ENCODE data around the gene PLXNC1. TPM values are rescaled to one million over a fixed set of nuclear protein-coding genes. Genes with fewer than 3 reads are reported as not detected.

Gene PLXNC1
- polyA plus RNA-seq, 1 experiment: 2.2 TPM

- CTCF ChIA-PET: interaction anchor here (0.6 to 0.9 kb wide), 2 partner anchors 9 to 16 kb away, joined by 3 read pairs; no protein-coding TSS in a partner anchor
- Histone ChIP-seq H3K36me3 (ENCODE audit: control insufficient read depth, insufficient read depth, low read length) (no peaks in the 10 kb centered on the region), H3K27me3 (ENCODE audit: control insufficient read depth, insufficient read depth, low read length) (no peaks in the 10 kb centered on the region), H3K4me3 (ENCODE audit: low read depth, low read length) (no peak overlapping the region)
- no peak for DNase-seq (ENCODE audit: low read depth)
- no peak for TF ChIP-seq CTCF (IDR thresholded peaks at IDR 0.05; ENCODE audit: insufficient read depth, low read depth, low read length)
- POLR2A ChIA-PET: no interaction called here
Measured at GRCh38 chr12:94220804-94221203, 72.4 kb downstream of the PLXNC1 start.

- CTCF ChIA-PET: no interaction called here
- POLR2A ChIA-PET: no interaction called here
- H3K4me3 ChIP-seq (ENCODE audit: low read depth, low read length): no peak overlapping the region
- no peak for DNase-seq (ENCODE audit: low read depth)
- no peaks in the 10 kb centered on the region for H3K27me3 ChIP-seq (ENCODE audit: control insufficient read depth, insufficient read depth, low read length)
- no peak for TF ChIP-seq CTCF (IDR thresholded peaks at IDR 0.05; ENCODE audit: insufficient read depth, low read depth, low read length)
- no peaks in the 10 kb centered on the region for H3K36me3 ChIP-seq (ENCODE audit: control insufficient read depth, insufficient read depth, low read length)
Measured at GRCh38 chr12:94222351-94223084, 74.1 kb downstream of the PLXNC1 start.

- Histone ChIP-seq H3K27me3 (ENCODE audit: control insufficient read depth, insufficient read depth, low read length) (no peaks in the 10 kb centered on the region), H3K36me3 (ENCODE audit: control insufficient read depth, insufficient read depth, low read length) (no peaks in the 10 kb centered on the region), H3K4me3 (ENCODE audit: low read depth, low read length) (no peak overlapping the region)
- POLR2A ChIA-PET: no interaction called here
- TF ChIP-seq CTCF (IDR thresholded peaks at IDR 0.05; ENCODE audit: insufficient read depth, low read depth, low read length): no peak
- no peak for DNase-seq (ENCODE audit: low read depth)
- CTCF ChIA-PET: no interaction called here
Measured at GRCh38 chr12:94223842-94224241, 75.5 kb downstream of the PLXNC1 start.

GRCh38 chr12:94225506-94225905 is 77.1 kb downstream of the PLXNC1 start:
- no peaks in the 10 kb centered on the region for H3K27me3 ChIP-seq (ENCODE audit: control insufficient read depth, insufficient read depth, low read length)
- POLR2A ChIA-PET: no interaction called here
- no peak for DNase-seq (ENCODE audit: low read depth)
- H3K36me3 ChIP-seq (ENCODE audit: control insufficient read depth, insufficient read depth, low read length): no peaks in the 10 kb centered on the region
- no peak for TF ChIP-seq CTCF (IDR thresholded peaks at IDR 0.05; ENCODE audit: insufficient read depth, low read depth, low read length)
- CTCF ChIA-PET: no interaction called here
- no peak overlapping the region for H3K4me3 ChIP-seq (ENCODE audit: low read depth, low read length)

GRCh38 chr12:94225947-94226630 is 77.7 kb downstream of the PLXNC1 start:
- ChIA-PET POLR2A (no interaction called here), CTCF (no interaction called here)
- no peak for TF ChIP-seq CTCF (IDR thresholded peaks at IDR 0.05; ENCODE audit: insufficient read depth, low read depth, low read length)
- Histone ChIP-seq H3K27me3 (ENCODE audit: control insufficient read depth, insufficient read depth, low read length) (no peaks in the 10 kb centered on the region), H3K36me3 (ENCODE audit: control insufficient read depth, insufficient read depth, low read length) (no peaks in the 10 kb centered on the region), H3K4me3 (ENCODE audit: low read depth, low read length) (no peak overlapping the region)
- no peak for DNase-seq (ENCODE audit: low read depth)

Measured in BJ (cell line).